Measurements from ENCODE around the gene CTXN1.
A peak's percentile ranks its signal among the peaks of the same experiment; 100 is the strongest.

CTXN1 gene

GRCh38 chr19:7933828-7934725 lies 8.1 kb upstream of the CTXN1 start:
- H3K36me3 ChIP-seq (ENCODE audit: control insufficient read depth in 2 of 2, insufficient read depth in 1 of 2, low read length in 2 of 2) = peaks cover 29 to 86% of the 10 kb centered on the region in 2 experiments
- no peak overlapping the region for H3K4me3 ChIP-seq (ENCODE audit: low read depth, low read length)
- peaks cover 5% of the 10 kb centered on the region; the same call in 1 of the 2 replicates for H3K4me1 ChIP-seq (ENCODE audit: control insufficient read depth, insufficient read depth, low read length)
- TF ChIP-seq ELK4 (IDR thresholded peaks at IDR 0.05; ENCODE audit: borderline replicate concordance, low read depth, low read length) (no peak), SP2 (tag by site-specific recombination; IDR thresholded peaks at IDR 0.05) (0 out of 2 replicates have a peak, but pooled peaks have one; percentile 3)
- no peak overlapping the region for H3K27ac ChIP-seq (ENCODE audit: extremely low read depth, low read depth, low read length)
- ChIA-PET POLR2A (interaction anchor here (1.4 kb wide), 1 partner anchor 14 kb away, joined by 4 read pairs; the partner anchor contains the start of gene SNAPC2), CTCF (interaction anchor here (0.7 to 1.2 kb wide), 3 partner anchors 10 to 323 kb away, joined by 3 to 5 read pairs (median 3); partner anchors contain the start of gene TIMM44)
- no peaks in the 10 kb centered on the region for H3K9me3 ChIP-seq (ENCODE audit: control insufficient read depth, insufficient read depth, low read depth, low read length)

GRCh38 chr19:7933411-7933810 lies 7.5 kb upstream of the CTXN1 start:
- TF ChIP-seq KLF10 (tag by site-specific recombination; IDR thresholded peaks at IDR 0.05) = no peak
- TF ChIP-seq CTCF (tag by site-specific recombination; IDR thresholded peaks at IDR 0.05) = peak; percentile 20; the same call in 1 of the 2 replicates
- H3K36me3 ChIP-seq (ENCODE audit: control insufficient read depth in 2 of 2, insufficient read depth in 1 of 2, low read length in 2 of 2) = peaks cover 29 to 81% of the 10 kb centered on the region in 2 experiments
- CTCF ChIA-PET = interaction anchor here (0.7 kb wide), 1 partner anchor 323 kb away, joined by 3 read pairs; no protein-coding TSS in a partner anchor

GRCh38 chr19:7932930-7933300 lies 7.0 kb upstream of the CTXN1 start:
- Histone ChIP-seq H3K27ac (ENCODE audit: extremely low read depth, low read depth, low read length) (no peak overlapping the region), H3K4me3 (ENCODE audit: low read depth, low read length) (no peak overlapping the region), H3K36me3 (ENCODE audit: control insufficient read depth in 2 of 2, insufficient read depth in 1 of 2, low read length in 2 of 2) (peaks cover 28 to 76% of the 10 kb centered on the region in 2 experiments), H3K9me3 (ENCODE audit: control insufficient read depth, insufficient read depth, low read depth, low read length) (no peaks in the 10 kb centered on the region), H3K4me1 (ENCODE audit: control insufficient read depth, insufficient read depth, low read length) (peaks cover 14% of the 10 kb centered on the region)
- TF ChIP-seq ZBTB49 (tag by site-specific recombination; IDR thresholded peaks at IDR 0.05; ENCODE audit: low read depth) (no peak), TRIM28 (IDR thresholded peaks at IDR 0.05; ENCODE audit: borderline replicate concordance, low read length) (no peak)
- ChIA-PET POLR2A (interaction anchor here (5.8 kb wide), 1 partner anchor 10 kb away, joined by 60 read pairs; the partner anchor contains the start of gene TIMM44), CTCF (no interaction called here)

More at GRCh38 chr19:7933411-7933810, 7.5 kb upstream of the CTXN1 start:
- H3K4me3 ChIP-seq (ENCODE audit: low read depth, low read length) = no peak overlapping the region
- POLR2A ChIA-PET = interaction anchor here (5.8 kb wide), 1 partner anchor 9 kb away, joined by 60 read pairs; the partner anchor contains the start of gene TIMM44
- H3K9me3 ChIP-seq (ENCODE audit: control insufficient read depth, insufficient read depth, low read depth, low read length) = no peaks in the 10 kb centered on the region
- no peak overlapping the region for H3K27ac ChIP-seq (ENCODE audit: extremely low read depth, low read depth, low read length)
- H3K4me1 ChIP-seq (ENCODE audit: control insufficient read depth, insufficient read depth, low read length) = peaks cover 11% of the 10 kb centered on the region

GRCh38 chr19:7932276-7932929 lies 6.5 kb upstream of the CTXN1 start:
- no peaks in the 10 kb centered on the region for H3K9me3 ChIP-seq (ENCODE audit: control insufficient read depth, insufficient read depth, low read depth, low read length)
- CTCF ChIA-PET = interaction anchor here (1.0 kb wide), 1 partner anchor 11 kb away, joined by 4 read pairs; the partner anchor contains the start of gene TIMM44

More at GRCh38 chr19:7932276-7932929, 6.5 kb upstream of the CTXN1 start:
- Histone ChIP-seq H3K4me3 (ENCODE audit: low read depth, low read length) (no peak overlapping the region), H3K4me1 (ENCODE audit: control insufficient read depth, insufficient read depth, low read length) (peaks cover 14% of the 10 kb centered on the region), H3K36me3 (ENCODE audit: control insufficient read depth in 2 of 2, insufficient read depth in 1 of 2, low read length in 2 of 2) (peaks cover 23 to 76% of the 10 kb centered on the region in 2 experiments; a peak in 2 of 3 replicates), H3K27ac (ENCODE audit: extremely low read depth, low read depth, low read length) (no peak overlapping the region)
- POLR2A ChIA-PET = interaction anchor here (5.8 kb wide), 1 partner anchor 10 kb away, joined by 60 read pairs; the partner anchor contains the start of gene TIMM44
- no peak for TF ChIP-seq ZNF274 (IDR thresholded peaks at IDR 0.05; ENCODE audit: low read length)
- TF ChIP-seq ZNF274 (tag by site-specific recombination; IDR thresholded peaks at IDR 0.05; ENCODE audit: borderline replicate concordance) = no peak
- TF ChIP-seq ZNF596 (tag by site-specific recombination; IDR thresholded peaks at IDR 0.05) = no peak
- TF ChIP-seq ZFP3 (tag by site-specific recombination; IDR thresholded peaks at IDR 0.05; ENCODE audit: low read depth) = peak; percentile 80
- TF ChIP-seq ZFP69B (tag by site-specific recombination; IDR thresholded peaks at IDR 0.05) = no peak
- TF ChIP-seq ZNF514 (tag by site-specific recombination; IDR thresholded peaks at IDR 0.05) = no peak
- TF ChIP-seq ZSCAN5A (tag by site-specific recombination; IDR thresholded peaks at IDR 0.05) = no peak
- TF ChIP-seq KLF8 (tag by site-specific recombination; IDR thresholded peaks at IDR 0.05) = 0 out of 2 replicates have a peak, but pooled peaks have one; percentile 29
